Measurements from ENCODE around the gene RENBP.

Gene RENBP

DNA sequence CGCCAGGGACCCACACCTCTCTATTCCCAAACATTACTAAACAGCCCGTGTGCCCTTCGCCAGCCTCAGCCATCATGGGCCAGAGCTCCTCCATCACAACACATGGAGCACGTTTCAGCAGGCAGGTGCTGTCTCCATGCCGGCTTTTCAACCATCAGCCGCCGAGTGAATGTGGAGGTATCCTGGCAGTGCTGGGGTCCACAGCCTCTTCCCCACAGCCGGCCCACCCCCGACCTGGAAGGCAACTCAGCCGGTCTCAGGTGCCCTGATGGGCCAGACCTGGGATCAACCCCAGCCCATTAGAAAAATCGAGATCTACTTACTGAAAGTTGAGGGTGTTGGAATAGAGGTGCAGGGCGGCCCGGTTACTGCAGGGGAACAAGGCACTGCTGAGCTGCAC lies 12.7 kb downstream of the RENBP start:
- DNase-seq = no peak

DNA sequence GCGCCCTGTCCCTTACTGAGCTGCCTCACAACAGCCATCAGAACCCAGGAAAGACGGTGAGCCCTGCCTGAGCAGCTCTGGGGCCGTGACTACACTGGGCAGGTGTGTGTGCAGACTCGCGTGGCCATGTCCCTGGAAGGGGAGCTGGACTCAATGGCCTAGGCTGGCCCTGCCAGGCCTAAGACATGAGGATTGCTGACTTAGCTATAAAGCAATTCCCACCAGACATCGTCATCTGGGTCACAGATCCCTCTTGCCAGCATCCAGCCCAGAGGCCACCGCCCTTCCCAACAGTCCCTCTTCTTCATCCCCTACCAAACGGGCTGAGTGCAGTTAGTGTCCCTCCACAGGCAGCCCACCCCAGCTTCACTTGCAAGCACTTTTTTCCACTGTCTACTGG lies 13.3 kb downstream of the RENBP start:
- no peak for DNase-seq

DNA sequence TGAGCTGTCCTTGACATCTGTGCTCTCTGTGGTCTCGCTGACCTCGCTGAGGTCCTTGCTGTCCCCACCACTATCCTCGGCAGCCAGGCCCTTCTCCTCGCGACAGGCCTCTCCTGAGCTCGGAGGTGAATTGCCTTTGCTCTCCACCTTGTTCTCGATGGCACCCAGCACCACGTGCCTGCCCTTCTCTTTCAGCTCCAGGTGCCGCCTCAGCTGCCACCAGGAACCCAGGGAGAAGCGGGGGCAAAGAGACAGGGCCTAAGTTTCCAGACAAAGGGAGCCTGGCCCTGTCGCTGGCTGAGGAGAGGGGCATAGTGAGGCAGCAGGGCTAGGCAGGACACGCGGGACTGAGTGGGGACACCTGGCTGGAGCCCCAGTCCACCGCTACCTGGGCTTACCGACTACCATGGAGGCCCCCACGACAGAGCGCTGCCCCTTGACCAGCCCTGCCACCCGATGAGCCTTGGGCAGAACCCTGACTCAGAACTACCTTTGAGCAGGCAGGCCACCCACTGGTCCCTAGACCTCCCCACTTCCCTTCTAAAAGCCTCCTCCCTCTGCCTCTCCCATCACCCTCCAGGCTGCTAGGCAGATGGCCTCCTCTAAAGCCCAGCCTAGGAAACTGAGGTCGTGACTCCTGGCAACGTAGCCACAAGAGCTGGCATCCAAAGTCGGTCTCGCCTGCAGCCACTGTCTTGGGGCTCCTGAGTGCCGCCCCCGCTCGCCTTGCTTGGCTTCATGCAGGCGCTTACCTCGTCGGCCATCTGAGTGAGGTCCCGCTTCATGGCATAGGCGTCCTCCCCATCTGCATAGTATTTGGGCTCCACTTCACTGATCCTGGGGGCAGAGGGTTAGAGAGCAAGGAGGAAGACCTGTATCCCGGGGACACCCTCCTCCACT lies 14.2 kb downstream of the RENBP start:
- DNase-seq = no peak

DNA sequence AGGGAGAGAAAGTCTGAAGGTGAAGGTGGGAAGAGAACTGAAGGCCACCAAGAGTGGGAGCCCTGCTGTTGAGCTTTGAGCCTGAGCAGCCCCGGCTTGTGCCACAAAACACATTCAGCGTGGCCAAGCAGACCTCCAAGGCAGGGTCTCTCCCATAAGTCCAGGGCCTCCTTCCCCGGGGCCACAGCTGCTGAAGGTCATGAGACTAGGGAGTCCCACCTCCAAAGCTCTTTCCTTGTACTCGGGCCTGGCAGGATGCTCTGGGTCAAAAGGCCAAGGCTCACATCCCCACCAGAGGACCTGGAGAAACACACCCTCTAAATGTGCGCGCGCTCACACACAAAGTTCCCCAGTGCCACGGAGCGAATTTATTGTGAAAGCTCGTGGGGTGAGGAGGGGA lies 14.9 kb downstream of the RENBP start:
- no peak for DNase-seq

GRCh38 chrX:153928846-153929245 lies 15.6 kb downstream of the RENBP start:
- DNase-seq = no peak

DNA sequence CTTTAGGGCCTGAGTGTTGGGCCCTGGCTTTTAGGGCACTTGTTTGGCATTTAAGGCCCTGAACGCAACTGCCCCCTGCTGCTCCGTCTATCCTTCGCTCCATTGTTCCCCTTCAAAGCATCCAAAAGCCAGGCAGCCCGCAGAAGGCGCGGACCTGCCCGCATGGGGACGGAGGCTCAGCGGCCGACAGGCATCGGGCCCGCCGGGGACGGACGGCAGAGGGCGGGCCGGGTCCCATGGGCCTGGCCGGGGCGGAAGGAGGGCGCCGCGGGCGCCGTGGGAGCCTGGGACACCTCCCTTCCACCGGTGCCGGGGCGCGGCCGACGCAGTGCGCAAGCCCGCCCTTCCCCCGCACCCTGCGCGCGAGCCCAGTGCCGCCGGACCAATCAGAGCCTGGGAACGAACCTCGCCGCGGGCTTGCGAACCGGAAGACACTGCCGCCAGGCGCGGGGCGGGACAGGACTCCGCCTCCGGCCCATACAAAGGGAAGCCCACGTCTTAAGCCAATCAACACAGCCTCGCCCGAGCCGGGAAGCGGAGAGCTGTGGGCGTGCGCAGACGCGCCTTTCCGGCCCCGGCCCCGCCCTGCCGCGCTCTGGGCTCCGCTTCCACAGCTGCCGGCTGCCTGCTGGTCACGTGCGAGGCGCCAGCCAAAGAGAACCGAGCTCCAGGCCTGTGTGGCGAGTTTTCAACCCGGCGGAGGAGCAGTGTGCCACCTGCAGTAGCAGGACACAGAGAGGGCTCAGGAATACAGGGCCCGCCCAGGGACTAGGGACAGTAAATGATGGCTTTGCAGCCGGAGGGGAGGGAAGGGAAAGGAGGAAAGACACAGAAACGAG lies 16.3 kb downstream of the RENBP start:
- DNase-seq = peak; percentile 87 to 99 (median 89)

DNA sequence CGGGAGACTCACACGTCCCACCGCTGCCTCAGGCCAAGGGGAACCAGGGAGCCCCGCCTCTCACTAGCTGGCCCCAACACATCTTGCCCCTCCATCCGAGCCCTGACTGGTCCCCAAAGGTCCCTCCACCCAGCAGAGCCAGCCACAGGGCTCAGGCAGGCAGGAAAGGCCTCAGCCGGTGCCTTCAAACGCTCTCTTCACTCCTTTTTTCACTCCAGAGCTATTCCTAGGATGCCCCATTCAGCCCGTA lies 16.8 kb downstream of the RENBP start:
- DNase-seq = no peak

- DNase-seq = peak; percentile 61 to 92 (median 72)
Measured at GRCh38 chrX:153926858-153927671, 17.4 kb downstream of the RENBP start.

GRCh38 chrX:153926552-153926857 lies 17.9 kb downstream of the RENBP start:
- no peak for DNase-seq

- peak in 2 of 5 donors; percentile 42 to 74 for DNase-seq
Measured at GRCh38 chrX:153925739-153926551, 18.5 kb downstream of the RENBP start, which contains the start of gene ARHGAP4. Gene ARHGAP4 (minus strand): TSS chrX:153926264. CDS start chrX:153926202, 62 bp downstream.

GRCh38 chrX:153925387-153925738 lies 19.1 kb downstream of the RENBP start:
- peak in 1 of 5 donors; percentile 66 for DNase-seq

DNA sequence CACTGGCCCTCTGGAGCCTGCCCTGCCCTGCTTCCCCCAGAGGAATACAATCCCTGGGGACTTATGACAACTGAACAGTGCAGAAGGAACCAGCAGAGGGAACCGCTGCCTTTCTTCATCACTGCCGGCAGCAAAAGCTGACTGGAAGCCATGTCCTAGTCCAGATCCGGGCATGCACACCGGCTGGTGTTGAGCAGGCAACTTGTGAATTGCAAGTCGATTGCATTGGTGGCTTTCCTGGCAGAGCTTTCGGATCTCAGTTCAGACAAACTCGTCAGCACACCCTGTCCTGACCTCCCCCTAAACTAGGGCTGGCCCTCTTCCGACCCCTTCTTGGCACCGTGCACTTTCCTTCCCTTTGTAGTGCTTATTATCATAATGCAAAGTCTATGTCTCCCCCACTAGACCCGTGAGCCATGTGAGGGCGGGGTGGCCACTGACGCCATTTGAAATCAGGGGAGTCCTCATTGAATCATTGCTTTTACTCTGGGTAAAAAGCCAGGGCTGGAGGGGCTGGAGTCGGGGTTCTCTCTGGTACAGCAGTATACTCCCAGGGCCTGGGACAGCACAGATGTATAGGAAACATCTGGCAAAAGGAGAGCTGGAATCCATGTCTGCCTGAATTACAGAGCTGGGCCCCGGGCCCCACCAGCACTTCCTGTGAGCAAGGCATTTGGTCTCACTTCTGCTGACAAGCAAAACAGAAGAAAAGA lies 20.1 kb downstream of the RENBP start:
- DNase-seq = peak in 3 of 5 donors; percentile 31 to 63 (median 38)

- no peak for DNase-seq
Measured at GRCh38 chrX:153922932-153923857, 21.2 kb downstream of the RENBP start.

GRCh38 chrX:153921511-153922446 lies 22.7 kb downstream of the RENBP start:
- DNase-seq = peak in 1 of 5 donors; percentile 54

DNA sequence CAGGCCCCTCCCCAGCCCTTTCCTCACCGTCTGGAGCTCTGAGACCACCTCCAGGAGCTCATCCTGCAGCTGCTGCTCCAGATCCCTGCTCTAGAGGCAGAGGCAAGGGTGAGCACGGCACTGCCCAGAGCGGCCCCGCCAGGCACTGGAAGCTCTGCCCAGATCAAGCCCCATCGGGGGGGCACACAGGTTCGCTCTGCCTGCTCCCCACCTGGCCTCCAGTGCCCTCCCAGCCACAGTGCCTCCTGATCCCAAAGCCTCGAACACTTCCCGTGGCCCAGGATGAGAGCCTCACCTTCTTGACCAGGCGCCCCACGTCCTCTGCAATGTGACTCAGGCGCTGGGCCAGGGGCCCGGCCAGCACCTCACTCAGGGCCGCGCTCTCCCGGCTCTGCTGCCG lies 23.4 kb downstream of the RENBP start:
- no peak for DNase-seq

DNA sequence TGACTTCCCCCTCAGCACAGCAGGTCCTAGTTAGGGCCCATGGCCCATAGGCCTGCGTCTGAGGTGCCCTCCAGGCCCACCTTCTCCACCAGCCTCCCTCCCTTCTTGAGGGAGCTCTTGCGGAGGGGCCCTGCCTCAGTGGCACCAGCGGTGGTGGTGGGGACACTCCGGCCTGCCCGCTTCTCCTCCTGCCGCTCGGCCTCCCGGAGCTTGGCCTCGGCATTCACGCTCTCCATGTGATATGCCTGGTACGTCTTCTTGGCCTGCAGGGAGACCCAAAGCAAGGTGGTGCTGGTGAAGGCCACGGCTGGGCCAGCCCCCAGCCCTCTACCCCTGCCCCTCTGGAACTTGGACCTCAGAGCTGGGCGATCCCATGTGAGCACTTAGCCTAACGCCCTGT lies 23.9 kb downstream of the RENBP start:
- DNase-seq = no peak

GRCh38 chrX:153919281-153919680 lies 25.2 kb downstream of the RENBP start:
- DNase-seq = no peak

- DNase-seq = no peak
Measured at GRCh38 chrX:153917869-153918268, 26.6 kb downstream of the RENBP start.

- DNase-seq = no peak
Measured at GRCh38 chrX:153913701-153914100, 30.7 kb downstream of the RENBP start.
